Mesothelial cell of epicardium (in vitro differentiated cells): ENCODE data around the gene JAKMIP2. TPM values are rescaled to one million over a fixed set of nuclear protein-coding genes. Genes with fewer than 3 reads are reported as not detected.

Source experiments
- DNase-seq, 2 experiments: peaks; one replicate each; pipeline ENCODE4 v3.0.0; 2021; ENCODE audit warnings: low spot score in 2 of 2; ENCODE audit not compliant: unreplicated experiment in 2 of 2
- H3K27ac Mint-ChIP-seq: 2 replicates; pipeline ENCODE4 v1.8.0; 2021; ENCODE audit warnings: mixed read lengths
- H3K27me3 Mint-ChIP-seq: 2 replicates; pipeline ENCODE4 v1.8.0; 2021; ENCODE audit warnings: low read depth, mixed read lengths
- H3K36me3 Mint-ChIP-seq: 2 replicates; pipeline ENCODE4 v1.8.0; 2021; ENCODE audit warnings: mixed read lengths
- H3K4me1 Mint-ChIP-seq: 2 replicates; pipeline ENCODE4 v1.8.0; 2021; ENCODE audit warnings: mixed read lengths
- H3K4me3 Mint-ChIP-seq: 2 replicates; pipeline ENCODE4 v1.8.0; 2021; ENCODE audit warnings: mild to moderate bottlenecking, moderate library complexity, mixed read lengths
- H3K9me3 Mint-ChIP-seq: 2 replicates; pipeline ENCODE4 v1.8.0; 2021; ENCODE audit warnings: mixed read lengths
- total RNA-seq: library from RNA; stranded (reverse); gene quantifications from 3 replicates; pipeline ENCODE4 v1.2.1, GENCODE V29; 2021
- TF ChIP-seq, protein P1 (sequence below): fragments of 200-600 bp; sonication (generic); IDR thresholded peaks from one replicate; pipeline ENCODE4 v1.5.0; 2021; ENCODE audit warnings: antibody characterized with exemption; ENCODE audit not compliant: unreplicated experiment

Gene JAKMIP2
- total RNA-seq, 1 donor from 2014 or later, result 5.1 TPM

DNA sequence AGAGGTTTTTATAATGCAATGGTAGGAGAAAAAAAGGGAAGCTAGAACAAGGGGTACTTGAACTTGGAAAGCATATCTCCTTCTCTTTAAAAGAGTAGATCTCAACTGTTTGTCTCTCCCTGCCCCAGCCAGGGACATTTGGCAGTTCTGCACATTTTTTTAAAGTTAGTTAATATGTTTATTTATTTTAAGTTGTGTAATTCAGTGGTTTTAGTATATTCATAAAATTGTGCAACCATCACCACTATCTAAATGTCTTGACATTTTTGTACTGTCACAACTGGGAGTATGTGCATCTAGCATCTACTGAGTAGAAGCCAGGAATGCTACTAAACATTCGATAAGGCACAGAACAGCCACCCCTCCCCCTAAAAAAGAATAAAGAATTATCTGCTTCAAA lies 169.2 kb downstream of the JAKMIP2 start:
- H3K4me3 Mint-ChIP-seq, result no peak overlapping the region
- TF ChIP-seq, protein P1, sequence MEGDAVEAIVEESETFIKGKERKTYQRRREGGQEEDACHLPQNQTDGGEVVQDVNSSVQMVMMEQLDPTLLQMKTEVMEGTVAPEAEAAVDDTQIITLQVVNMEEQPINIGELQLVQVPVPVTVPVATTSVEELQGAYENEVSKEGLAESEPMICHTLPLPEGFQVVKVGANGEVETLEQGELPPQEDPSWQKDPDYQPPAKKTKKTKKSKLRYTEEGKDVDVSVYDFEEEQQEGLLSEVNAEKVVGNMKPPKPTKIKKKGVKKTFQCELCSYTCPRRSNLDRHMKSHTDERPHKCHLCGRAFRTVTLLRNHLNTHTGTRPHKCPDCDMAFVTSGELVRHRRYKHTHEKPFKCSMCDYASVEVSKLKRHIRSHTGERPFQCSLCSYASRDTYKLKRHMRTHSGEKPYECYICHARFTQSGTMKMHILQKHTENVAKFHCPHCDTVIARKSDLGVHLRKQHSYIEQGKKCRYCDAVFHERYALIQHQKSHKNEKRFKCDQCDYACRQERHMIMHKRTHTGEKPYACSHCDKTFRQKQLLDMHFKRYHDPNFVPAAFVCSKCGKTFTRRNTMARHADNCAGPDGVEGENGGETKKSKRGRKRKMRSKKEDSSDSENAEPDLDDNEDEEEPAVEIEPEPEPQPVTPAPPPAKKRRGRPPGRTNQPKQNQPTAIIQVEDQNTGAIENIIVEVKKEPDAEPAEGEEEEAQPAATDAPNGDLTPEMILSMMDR, result no peak
- H3K27me3 Mint-ChIP-seq, result no peaks in the 10 kb centered on the region
- H3K4me1 Mint-ChIP-seq, result peaks cover 2% of the 10 kb centered on the region
- no peak overlapping the region for H3K27ac Mint-ChIP-seq
- H3K36me3 Mint-ChIP-seq, result peaks cover 8% of the 10 kb centered on the region
- H3K9me3 Mint-ChIP-seq, result peaks cover 13% of the 10 kb centered on the region
- no peak for DNase-seq

DNA sequence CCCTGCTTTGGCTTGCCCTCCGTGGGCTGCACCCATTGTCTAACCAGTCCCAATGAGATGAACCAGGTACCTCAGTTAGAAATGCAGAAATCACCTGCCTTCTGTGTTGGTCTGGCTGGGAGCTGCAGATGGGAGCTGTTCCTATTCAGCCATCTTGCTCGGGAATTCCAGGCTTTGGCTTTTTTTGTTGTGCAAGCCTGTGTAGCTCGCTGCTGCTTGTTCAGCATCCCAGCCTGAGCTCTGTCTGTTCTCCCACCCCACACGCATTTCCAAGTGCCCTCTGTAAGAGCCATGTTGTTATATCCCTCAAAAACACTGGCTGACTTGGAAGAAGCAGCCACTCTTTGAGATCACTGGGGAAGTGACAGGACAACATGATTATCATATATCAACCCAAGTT lies 171.0 kb downstream of the JAKMIP2 start:
- Mint-ChIP-seq H3K27me3 (no peaks in the 10 kb centered on the region), H3K9me3 (peaks cover 20% of the 10 kb centered on the region), H3K4me3 (no peak overlapping the region), H3K4me1 (no peaks in the 10 kb centered on the region), H3K36me3 (peaks cover 7% of the 10 kb centered on the region), H3K27ac (no peak overlapping the region)
- DNase-seq, result no peak
- TF ChIP-seq, protein P1, result no peak

DNA sequence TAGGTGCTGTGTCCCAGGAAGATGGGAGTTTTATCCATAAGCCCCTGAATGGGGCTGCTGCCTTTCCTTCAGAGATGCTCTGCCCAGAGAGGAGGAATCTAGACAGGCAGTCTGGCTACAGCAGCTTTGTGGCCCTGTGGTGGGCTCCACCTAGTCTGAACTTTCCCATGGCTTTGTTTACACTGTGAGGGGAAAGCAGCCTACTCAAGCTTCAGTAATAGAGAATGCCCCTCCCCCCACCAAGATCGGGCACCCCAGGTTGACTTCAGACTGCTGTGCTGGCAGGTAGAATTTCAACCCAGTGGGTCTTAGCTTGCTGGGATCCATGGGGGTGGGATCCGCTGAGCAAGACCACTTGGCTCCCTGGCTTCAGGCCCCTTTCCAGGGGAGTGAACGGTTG lies 171.7 kb downstream of the JAKMIP2 start:
- H3K4me3 Mint-ChIP-seq, result no peak overlapping the region
- H3K27me3 Mint-ChIP-seq, result no peaks in the 10 kb centered on the region
- TF ChIP-seq, protein P1, result no peak
- no peak for DNase-seq
- H3K9me3 Mint-ChIP-seq, result peaks cover 25% of the 10 kb centered on the region
- no peaks in the 10 kb centered on the region for H3K4me1 Mint-ChIP-seq
- peaks cover 8% of the 10 kb centered on the region for H3K36me3 Mint-ChIP-seq
- H3K27ac Mint-ChIP-seq, result no peak overlapping the region

DNA sequence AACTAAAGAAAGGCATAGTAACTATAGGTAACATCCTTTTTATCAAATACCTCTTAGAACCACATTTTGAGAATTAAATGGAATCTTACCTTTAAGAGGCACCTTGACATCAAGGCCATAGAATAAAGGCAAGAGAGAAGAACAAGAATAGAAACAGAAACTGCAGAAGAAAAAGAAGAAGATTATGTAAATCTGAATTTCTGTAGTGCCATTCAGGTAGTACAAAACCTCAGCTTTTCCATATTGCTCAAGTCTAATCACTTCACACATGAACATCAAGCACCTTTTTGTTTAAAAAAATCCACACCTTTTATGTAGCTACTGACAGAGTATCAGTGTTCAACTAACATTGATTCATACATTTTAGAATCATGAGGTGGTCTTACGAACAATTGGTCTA lies 180.9 kb downstream of the JAKMIP2 start:
- peaks cover 6% of the 10 kb centered on the region for H3K4me1 Mint-ChIP-seq
- H3K4me3 Mint-ChIP-seq, result no peak overlapping the region
- H3K36me3 Mint-ChIP-seq, result peaks cover 4% of the 10 kb centered on the region
- DNase-seq, result no peak
- TF ChIP-seq, protein P1, result no peak
- peaks cover 8% of the 10 kb centered on the region for H3K9me3 Mint-ChIP-seq
- H3K27me3 Mint-ChIP-seq, result no peaks in the 10 kb centered on the region
- H3K27ac Mint-ChIP-seq, result no peak overlapping the region

DNA sequence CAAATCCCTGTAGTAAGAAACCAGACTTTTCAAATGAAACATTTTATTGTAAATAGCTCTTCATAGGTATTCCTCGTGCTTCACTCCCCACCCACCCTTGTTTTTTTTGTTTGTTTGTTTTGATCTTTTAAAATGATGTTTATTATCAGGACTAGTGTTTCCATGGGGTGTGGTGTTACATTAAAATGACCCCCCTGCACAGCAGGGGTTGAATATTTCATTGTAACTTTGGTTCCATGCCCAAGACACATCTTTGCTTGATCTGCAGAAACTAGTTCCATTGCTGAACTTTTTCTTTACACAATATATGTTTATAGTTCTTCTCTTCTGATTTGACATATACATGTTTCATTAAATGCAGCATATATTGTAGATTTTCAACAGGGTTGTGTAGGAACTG lies 191.4 kb downstream of the JAKMIP2 start:
- Mint-ChIP-seq H3K9me3 (peaks cover 4% of the 10 kb centered on the region), H3K4me3 (no peak overlapping the region), H3K36me3 (peaks cover 7% of the 10 kb centered on the region), H3K27ac (no peak overlapping the region), H3K4me1 (no peaks in the 10 kb centered on the region), H3K27me3 (no peaks in the 10 kb centered on the region)
- no peak for DNase-seq
- TF ChIP-seq, protein P1, result no peak

DNA sequence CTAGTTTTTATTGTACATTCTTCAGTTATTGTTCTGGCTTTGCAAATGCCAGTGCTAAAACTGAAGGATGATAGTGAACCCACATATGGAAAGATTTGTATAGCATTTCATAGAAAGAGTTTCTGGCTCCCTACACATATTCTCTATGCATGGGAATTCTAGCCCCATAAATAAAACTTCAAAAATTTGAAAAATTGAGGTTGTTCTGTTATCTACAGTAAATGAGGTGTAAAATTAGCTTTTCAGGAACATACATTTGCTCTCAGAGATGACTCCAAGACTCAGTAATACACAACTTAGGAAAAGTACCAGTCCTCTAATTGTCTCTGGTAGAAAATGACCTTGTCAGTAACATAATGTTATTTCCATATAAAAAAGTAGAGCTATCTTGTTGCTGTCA lies 192.4 kb downstream of the JAKMIP2 start:
- H3K36me3 Mint-ChIP-seq, result peaks cover 7% of the 10 kb centered on the region
- no peak overlapping the region for H3K4me3 Mint-ChIP-seq
- TF ChIP-seq, protein P1, result no peak
- H3K27me3 Mint-ChIP-seq, result no peaks in the 10 kb centered on the region
- no peaks in the 10 kb centered on the region for H3K4me1 Mint-ChIP-seq
- no peak for DNase-seq
- H3K9me3 Mint-ChIP-seq, result peaks cover 4% of the 10 kb centered on the region
- H3K27ac Mint-ChIP-seq, result no peak overlapping the region
